ENCODE measurements around the gene CCL26.
A peak's percentile ranks its signal among the peaks of the same experiment; 100 is the strongest.
"Not testable (repeated sequence)": the region's sequence is repeated elsewhere in the genome, so short reads cannot be mapped to it uniquely, and the experiment has no call there.

CCL26 gene

DNA sequence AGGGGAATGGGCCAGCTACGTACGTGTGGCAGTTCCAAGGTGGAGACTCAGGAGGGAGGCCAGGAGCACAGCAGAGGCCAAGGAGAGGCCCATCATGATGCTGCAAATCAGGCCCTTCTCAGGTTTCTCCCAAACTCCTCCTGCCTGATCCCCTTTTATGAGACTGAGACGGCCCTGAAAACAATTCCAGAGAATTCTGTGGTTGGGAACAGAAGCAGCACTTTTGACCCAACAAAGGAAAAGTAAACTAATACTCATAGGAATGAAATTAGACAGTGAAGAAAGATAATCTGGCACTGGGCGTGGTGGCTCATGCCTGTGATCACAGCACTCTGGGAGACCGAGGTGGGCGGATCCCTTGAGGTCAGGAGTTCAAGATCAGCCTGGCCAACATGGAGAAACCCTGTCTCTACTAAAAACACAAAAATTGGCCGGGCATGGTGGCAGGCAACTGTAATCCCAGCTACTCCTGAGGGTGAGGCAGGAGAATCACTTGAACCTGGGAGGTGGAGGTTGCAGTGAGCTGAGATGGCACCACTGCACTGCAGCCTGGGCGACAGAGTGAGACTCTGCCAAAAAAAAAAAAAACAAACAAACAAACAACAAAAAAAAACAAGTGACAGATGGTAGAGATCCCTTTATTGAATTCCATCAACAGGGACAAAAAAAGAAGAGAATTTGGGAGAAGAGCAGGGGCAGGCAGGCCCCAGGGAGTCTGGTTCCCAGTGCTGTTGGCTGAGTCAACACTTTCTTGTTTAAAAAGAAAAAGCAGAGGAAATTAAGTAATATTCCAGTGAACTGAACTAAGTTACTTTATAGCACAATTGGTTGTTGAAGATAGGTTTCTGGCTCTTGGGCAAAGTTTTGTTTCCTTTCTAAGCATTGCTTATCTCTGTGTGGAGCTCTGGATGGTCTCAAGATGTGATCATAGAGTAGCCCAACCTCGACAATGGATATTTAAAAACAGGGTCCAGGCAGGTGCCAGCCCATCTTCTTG is at the start of gene CCL26:
TSS of gene CCL26 (minus strand) at position 131 of the 997 bp plus-strand sequence. CDS start at position 96, 35 bp downstream.
- no peak for DNase-seq

- no peak for DNase-seq
These were observed 48.7 kb upstream of the CCL26 start for GRCh38 chr7:75820688-75821087.

DNA sequence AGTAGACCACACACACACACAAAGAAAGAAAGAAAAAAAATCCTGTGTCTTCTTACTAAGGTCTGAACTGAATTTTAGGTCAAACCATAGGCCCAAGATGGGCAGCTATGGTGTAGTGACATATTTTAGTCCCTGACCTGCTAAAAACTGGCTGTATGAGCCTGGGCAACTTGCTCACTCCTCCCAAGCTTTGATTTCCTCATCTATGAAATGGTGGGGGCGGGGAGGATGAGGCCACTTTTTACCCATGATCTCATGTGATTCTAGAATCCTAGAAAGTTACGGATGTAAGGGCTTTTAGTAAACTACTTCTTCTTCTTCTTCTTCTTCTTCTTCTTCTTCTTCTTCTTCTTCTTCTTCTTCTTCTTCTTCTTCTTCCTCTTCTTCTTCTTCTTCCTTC is 47.7 kb upstream of the CCL26 start:
- no peak for DNase-seq

- no peak for DNase-seq
These were observed 46.5 kb upstream of the CCL26 start for GRCh38 chr7:75818472-75818871.

DNA sequence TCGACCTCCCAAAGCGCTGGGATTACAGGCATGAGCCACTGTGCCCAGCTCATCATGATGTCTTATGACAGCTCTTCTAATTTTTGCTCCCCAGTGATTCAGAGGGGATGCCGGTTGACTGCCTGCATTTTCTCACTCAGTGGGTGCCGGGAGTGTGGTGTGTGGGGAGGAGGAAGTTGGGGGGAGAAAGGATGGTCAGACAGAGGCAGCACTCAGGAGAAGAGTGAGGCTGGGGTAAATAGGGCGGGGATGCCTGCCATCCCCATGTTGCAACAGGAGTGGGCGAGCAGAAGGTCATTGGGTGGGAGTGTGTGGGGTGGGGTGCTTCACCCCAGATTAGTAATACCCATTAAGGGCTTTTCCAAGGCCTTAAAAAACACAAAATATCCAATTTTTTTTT is 45.1 kb upstream of the CCL26 start:
- no peak for DNase-seq

DNA sequence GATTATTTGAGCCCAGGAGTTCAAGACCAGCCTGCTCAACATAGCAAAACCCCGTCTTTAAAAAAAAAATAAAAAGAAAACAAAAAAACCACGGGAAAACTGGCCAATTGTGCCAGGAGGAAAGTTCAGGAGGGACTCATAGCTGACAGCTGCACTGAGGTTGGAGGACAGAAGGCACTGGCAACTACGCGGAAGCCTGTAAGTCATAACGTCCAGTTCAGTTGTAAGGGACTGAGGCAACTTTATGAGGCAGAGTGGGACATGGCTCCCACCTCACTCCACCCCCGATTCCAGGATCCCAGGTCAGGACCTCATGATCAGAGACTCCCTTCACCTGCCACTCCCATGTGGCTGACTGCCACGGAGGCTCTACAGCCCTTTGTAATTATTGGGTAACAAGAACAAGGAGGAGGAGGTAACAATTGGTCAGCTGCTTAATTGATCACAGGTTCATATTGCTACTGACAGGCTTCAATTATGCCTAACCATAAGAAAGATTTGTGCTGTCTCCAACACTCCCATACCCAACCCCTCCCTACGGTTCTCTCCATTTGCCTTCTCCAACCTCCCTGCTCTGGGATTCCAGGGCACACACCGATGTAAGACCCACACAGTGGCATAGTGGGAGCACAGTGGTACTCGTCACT is 43.5 kb upstream of the CCL26 start:
- DNase-seq: no peak

GRCh38 chr7:75814407-75814947 is 42.5 kb upstream of the CCL26 start:
- DNase-seq: no peak

DNA sequence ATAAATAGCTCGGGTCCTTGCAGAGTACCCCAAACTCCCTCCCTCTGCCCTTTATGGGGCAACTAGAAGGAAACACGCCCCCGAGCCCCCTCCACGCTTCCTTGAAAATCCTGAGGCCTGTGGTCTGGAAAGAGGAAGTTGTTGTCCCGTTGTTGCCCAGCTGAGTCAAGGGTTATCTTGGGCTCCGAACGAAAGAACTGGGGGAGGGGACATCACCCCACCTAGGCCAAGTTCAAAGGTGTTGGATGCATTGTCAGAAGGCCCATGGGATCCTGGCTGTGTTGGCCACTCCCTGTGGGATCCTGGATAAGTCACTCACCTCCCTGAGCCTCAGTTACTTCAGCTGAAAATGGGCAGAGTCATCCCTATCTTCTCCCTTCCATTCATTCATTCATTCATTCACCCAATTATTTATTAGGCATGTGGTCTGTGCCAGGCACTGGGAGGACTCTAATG is 41.8 kb upstream of the CCL26 start, which contains the start of gene CCL24:
TSS of gene CCL24 (minus strand) at position 26 of the 456 bp plus-strand sequence. CDS start 91 bp downstream, outside the sequence.
- no peak for DNase-seq

- no peak for DNase-seq
These were observed 41.1 kb upstream of the CCL26 start for GRCh38 chr7:75813084-75813483.

GRCh38 chr7:75811894-75812678 is 40.1 kb upstream of the CCL26 start:
- DNase-seq: no peak

DNA sequence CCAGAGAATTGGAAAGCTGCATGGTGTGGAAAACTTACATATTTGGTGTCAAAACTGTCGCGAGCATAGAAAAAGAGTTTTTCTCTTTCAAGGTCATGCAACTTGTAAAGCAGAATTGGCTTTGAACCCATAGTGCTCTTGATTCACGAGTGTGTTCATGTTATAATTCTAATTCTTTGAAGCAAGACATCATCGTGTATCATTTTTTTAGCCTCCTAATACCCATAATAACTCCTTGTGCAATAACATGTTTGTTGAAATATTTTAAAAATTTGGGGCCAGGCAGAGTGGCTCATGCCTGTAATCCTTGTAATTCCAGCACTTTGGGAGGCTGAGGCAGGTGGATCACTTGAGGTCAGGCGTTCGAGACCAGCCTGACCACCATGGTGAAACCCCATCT is 37.4 kb upstream of the CCL26 start:
- DNase-seq: no peak

DNA sequence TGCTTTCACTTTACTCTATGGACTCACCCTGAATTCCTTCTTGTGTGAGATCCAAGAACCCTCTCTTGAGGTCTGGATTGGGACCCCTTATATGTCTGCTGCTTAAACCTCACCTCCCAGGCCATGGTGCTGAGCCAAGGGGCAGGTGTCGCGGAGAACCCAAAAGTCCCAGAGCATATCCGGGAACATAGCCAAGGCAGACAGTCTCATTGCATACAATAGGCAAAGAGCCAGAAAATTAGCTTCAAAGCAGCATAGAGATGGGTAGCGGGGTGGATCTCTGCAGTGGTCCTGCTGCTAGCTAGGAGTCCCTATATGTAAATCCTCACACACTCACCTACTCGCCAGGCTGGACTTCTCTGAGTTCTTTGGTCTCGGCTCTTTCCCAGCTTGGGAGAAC is 36.1 kb upstream of the CCL26 start:
- DNase-seq: peak; percentile 46

GRCh38 chr7:75807452-75807851 is 35.4 kb upstream of the CCL26 start:
- DNase-seq: no peak

GRCh38 chr7:75806560-75807307 is 34.7 kb upstream of the CCL26 start:
- DNase-seq: no peak

DNA sequence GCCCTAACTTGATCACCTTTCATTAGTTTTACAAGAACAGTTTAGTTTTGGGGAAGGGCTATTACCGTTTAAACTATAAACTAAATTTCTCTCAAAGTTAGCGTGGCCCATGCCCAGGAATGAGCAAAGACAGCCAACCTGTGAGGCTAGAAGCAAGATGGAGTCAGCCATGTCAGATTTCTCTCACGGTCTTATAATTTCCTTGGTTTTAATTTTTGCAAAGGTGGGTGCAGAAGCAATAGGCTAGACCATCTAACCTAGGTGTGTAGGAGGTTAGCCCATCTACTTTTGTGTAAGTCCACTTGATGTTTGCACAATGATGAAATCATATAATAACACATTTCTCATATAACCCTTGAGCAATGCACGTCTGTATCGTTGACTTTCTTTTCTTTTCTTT is 32.7 kb upstream of the CCL26 start:
- no peak for DNase-seq

GRCh38 chr7:75804004-75804403 is 32.0 kb upstream of the CCL26 start:
- DNase-seq: no peak

DNA sequence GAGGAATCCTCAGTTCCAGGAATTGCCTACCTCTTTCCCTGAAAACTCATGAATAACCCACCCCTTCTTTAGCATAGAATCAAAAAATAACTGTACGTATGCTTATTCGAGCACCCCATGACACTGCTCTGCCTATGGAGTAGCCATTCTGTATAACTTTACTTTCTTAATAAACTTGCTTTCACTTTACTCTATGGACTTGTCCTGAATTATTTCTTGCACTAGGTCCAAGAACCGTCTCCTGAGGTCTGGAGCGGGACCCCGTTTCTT is 30.5 kb upstream of the CCL26 start:
- no peak for DNase-seq

GRCh38 chr7:75798770-75799169 is 26.8 kb upstream of the CCL26 start:
- DNase-seq: no peak

- no peak for DNase-seq
These were observed 24.4 kb upstream of the CCL26 start for GRCh38 chr7:75796420-75796819.

GRCh38 chr7:75795831-75796285 is 23.8 kb upstream of the CCL26 start:
- DNase-seq: no peak

GRCh38 chr7:75793676-75794075 is 21.7 kb upstream of the CCL26 start:
- no peak for DNase-seq

DNA sequence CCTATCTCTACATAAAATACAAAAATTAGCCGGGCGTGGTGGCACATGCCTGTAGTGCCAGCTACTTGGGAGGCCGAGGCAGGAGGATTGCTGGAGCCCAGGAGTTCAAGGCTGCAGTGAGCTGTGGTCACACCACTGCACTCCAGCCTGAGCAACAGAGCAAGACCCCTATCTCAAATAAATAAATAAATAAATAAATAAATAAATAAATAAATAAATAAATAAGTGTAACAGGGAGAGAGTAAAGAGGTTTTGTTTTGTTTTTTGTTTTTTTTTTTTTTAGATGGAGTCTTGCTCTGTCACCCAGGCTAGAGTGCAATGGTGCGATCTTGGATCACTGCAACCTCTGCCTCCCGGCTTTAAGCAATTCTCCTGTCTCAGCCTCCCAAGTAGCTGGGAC is 20.6 kb upstream of the CCL26 start:
- not testable (repeated sequence) for DNase-seq

All from NCI-H2171 (cell line).